Parathyroid adenoma (tissue), 2 donors: ENCODE results near the gene HIP1.

Experiments
- H2AFZ ChIP-seq: fragments of 300-600 bp; sonication (generic); one replicate; pipeline ENCODE4 v1.7.0; 2017; ENCODE audit warnings: antibody characterized with exemption, mild to moderate bottlenecking
- H3K27ac ChIP-seq: fragments of 300-600 bp; sonication (generic); one replicate; pipeline ENCODE4 v1.7.0; 2017
- H3K27me3 ChIP-seq: fragments of 300-600 bp; sonication (generic); one replicate; pipeline ENCODE4 v1.7.0; 2017; ENCODE audit warnings: low read length; ENCODE audit not compliant: control insufficient read depth, insufficient read depth
- H3K36me3 ChIP-seq: fragments of 300-600 bp; sonication (generic); one replicate; pipeline ENCODE4 v1.7.0; 2017; ENCODE audit warnings: low read length; ENCODE audit not compliant: control insufficient read depth, insufficient read depth
- H3K4me1 ChIP-seq: fragments of 300-600 bp; sonication (generic); one replicate; pipeline ENCODE4 v1.7.0; 2017; ENCODE audit warnings: control low read depth
- H3K4me2 ChIP-seq: fragments of 300-600 bp; sonication (generic); one replicate; pipeline ENCODE4 v1.7.0; 2017; ENCODE audit warnings: low read length
- H3K4me3 ChIP-seq: fragments of 300-600 bp; sonication (generic); one replicate; pipeline ENCODE4 v1.7.0; 2017; ENCODE audit warnings: low read depth, low read length
- H3K79me2 ChIP-seq: fragments of 300-600 bp; sonication (generic); one replicate; pipeline ENCODE4 v1.7.0; 2017; ENCODE audit warnings: control low read depth
- H3K9ac ChIP-seq: fragments of 300-600 bp; sonication (generic); one replicate; pipeline ENCODE4 v1.7.0; 2017; ENCODE audit warnings: mild to moderate bottlenecking
- H3K9me3 ChIP-seq: fragments of 300-600 bp; sonication (generic); one replicate; pipeline ENCODE4 v1.7.0; 2017; ENCODE audit warnings: low read length; ENCODE audit not compliant: control insufficient read depth
- TF ChIP-seq, protein P1 (sequence below): fragments of 300-600 bp; sonication (generic); IDR thresholded peaks from one replicate; pipeline ENCODE4 v1.7.0; 2017; ENCODE audit warnings: antibody characterized with exemption, mild to moderate bottlenecking
- donor health status: primary hyperparathyroidism.

The HIP1 gene

DNA sequence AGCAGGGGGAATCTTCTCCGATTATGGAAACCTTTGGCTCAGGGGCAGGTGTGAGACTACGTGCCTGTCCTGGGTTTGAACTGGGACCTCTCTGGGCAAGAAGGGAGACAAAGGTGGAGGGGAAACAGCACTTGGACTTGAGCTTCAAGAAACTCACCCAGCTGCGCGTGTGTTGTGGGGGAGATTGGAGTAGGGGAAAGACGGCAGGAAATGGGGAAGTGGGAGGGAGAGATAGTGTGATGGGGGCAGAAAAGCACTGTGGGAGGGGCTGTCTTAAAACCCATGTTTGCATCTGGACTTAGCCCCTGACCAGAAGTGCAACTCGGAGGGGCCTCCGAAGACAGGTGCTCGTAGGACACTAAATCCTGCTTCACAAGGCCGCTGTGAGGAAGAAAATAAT, 107.0 kb downstream of the HIP1 start:
- TF ChIP-seq, protein P1, sequence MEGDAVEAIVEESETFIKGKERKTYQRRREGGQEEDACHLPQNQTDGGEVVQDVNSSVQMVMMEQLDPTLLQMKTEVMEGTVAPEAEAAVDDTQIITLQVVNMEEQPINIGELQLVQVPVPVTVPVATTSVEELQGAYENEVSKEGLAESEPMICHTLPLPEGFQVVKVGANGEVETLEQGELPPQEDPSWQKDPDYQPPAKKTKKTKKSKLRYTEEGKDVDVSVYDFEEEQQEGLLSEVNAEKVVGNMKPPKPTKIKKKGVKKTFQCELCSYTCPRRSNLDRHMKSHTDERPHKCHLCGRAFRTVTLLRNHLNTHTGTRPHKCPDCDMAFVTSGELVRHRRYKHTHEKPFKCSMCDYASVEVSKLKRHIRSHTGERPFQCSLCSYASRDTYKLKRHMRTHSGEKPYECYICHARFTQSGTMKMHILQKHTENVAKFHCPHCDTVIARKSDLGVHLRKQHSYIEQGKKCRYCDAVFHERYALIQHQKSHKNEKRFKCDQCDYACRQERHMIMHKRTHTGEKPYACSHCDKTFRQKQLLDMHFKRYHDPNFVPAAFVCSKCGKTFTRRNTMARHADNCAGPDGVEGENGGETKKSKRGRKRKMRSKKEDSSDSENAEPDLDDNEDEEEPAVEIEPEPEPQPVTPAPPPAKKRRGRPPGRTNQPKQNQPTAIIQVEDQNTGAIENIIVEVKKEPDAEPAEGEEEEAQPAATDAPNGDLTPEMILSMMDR, result no peak
- Histone ChIP-seq H3K4me3 (no peak overlapping the region), H2AFZ (no peak overlapping the region), H3K36me3 (no peaks in the 10 kb centered on the region), H3K27ac (no peak overlapping the region), H3K79me2 (no peaks in the 10 kb centered on the region), H3K4me2 (no peak overlapping the region), H3K27me3 (no peaks in the 10 kb centered on the region), H3K9me3 (peaks cover 2% of the 10 kb centered on the region), H3K4me1 (no peaks in the 10 kb centered on the region), H3K9ac (no peak overlapping the region)

DNA sequence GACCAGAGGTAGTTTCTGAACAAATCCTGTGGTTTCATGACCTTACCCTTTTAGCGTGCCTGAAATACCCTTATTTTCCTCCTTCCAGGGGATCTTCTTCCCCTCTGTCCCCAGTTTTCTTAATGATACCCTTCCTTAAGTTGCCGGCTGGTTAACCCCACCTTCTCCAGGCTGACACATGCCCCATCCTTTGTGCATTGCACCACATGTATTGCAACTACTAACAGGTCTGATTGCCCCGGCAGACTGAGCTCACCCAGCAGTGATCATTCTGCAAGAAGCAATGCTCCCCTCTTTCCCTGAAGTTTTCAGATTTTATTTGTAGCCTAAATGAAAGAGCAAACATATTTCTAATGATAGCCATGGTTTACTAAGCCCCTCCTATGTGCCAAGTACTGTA, 108.2 kb downstream of the HIP1 start:
- Histone ChIP-seq H3K4me2 (no peak overlapping the region), H3K79me2 (no peaks in the 10 kb centered on the region), H3K27me3 (no peaks in the 10 kb centered on the region), H3K4me1 (no peaks in the 10 kb centered on the region), H3K27ac (no peak overlapping the region), H3K9ac (no peak overlapping the region), H3K36me3 (no peaks in the 10 kb centered on the region), H2AFZ (no peak overlapping the region), H3K4me3 (no peak overlapping the region), H3K9me3 (peaks cover 2% of the 10 kb centered on the region)
- TF ChIP-seq, protein P1, result no peak

DNA sequence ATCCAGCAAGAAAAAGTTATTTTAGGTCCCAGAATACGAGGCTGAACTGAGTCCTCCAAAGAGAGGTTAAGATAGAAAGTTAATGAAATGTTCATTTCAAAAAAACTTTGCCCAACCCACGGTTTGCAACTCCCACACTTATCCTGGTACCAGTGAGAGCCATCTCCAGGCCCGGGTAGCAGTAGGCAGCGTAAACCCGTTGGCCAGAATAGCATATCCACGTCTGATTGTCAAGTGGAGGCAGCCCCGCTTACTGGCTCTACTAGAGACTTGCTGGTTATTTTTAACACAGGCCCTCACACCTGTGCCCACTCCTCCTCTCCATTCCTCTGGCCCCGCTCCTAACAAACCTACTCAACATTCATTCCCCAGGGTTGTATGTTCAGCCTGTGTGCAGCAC, 109.7 kb downstream of the HIP1 start:
- H3K4me2 ChIP-seq, result no peak overlapping the region
- no peak overlapping the region for H2AFZ ChIP-seq
- TF ChIP-seq, protein P1, result no peak
- no peak overlapping the region for H3K4me3 ChIP-seq
- no peaks in the 10 kb centered on the region for H3K36me3 ChIP-seq
- H3K27me3 ChIP-seq, result no peaks in the 10 kb centered on the region
- peaks cover 2% of the 10 kb centered on the region for H3K9me3 ChIP-seq
- no peaks in the 10 kb centered on the region for H3K4me1 ChIP-seq
- no peak overlapping the region for H3K27ac ChIP-seq
- peaks cover 2% of the 10 kb centered on the region for H3K79me2 ChIP-seq
- no peak overlapping the region for H3K9ac ChIP-seq

DNA sequence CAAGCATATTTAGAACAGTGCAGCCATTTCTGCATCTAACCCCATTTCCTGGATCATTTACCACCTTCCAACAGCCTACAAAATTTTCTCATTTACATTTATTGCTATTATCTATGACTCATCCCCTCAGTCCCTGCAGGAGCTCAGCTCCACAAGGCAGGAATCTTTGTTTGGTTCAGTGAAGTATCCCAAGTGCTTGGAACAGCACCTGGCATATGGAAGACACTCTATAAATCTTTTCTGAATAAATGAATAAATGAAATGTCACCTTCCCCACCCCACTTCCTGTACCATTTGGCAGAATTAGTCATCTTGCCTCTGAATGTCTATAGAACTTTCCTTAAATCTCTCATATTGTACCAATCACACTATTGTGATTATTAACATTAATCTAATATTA, 110.7 kb downstream of the HIP1 start:
- TF ChIP-seq, protein P1, result no peak

DNA sequence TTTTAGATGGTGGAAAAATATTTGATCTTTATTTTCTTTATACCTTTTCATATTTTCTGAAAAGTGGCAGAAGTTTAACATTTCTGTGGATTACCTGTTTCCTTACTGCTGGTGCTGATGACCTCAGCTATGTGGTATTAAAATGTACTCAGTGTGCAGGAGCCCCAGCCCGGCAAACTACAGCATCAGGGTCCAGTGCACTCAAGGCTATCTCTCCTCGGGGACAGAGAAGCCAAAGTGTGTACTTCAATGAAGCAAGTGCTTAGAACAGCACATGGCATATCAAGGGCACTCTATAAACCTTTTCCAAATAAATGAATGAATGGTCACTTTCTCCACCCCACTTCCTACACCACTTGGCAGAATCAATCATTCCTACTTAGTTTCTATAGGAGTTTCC, 111.8 kb downstream of the HIP1 start:
- Histone ChIP-seq H3K4me2 (no peak overlapping the region), H3K36me3 (no peaks in the 10 kb centered on the region), H3K27me3 (no peaks in the 10 kb centered on the region), H3K4me1 (no peaks in the 10 kb centered on the region), H3K9me3 (peaks cover 2% of the 10 kb centered on the region), H2AFZ (no peak overlapping the region), H3K27ac (no peak overlapping the region), H3K9ac (no peak overlapping the region), H3K79me2 (peaks cover 2% of the 10 kb centered on the region), H3K4me3 (no peak overlapping the region)
- TF ChIP-seq, protein P1, result no peak

More for the DNA sequence above, 110.7 kb downstream of the HIP1 start:
- Histone ChIP-seq H3K27ac (no peak overlapping the region), H3K9me3 (peaks cover 2% of the 10 kb centered on the region), H2AFZ (no peak overlapping the region), H3K79me2 (peaks cover 2% of the 10 kb centered on the region), H3K36me3 (no peaks in the 10 kb centered on the region), H3K27me3 (no peaks in the 10 kb centered on the region), H3K4me2 (no peak overlapping the region), H3K4me3 (no peak overlapping the region), H3K9ac (no peak overlapping the region), H3K4me1 (no peaks in the 10 kb centered on the region)
